IMR-90 (cell line): ENCODE data around the gene TMTC2.

Source experiments
- BHLHE40 ChIP-seq: fragments of 150-350 bp; IDR thresholded peaks from 2 replicates; pipeline ENCODE4 v1.6.1; 2016; ENCODE audit warnings: mild to moderate bottlenecking, low read depth, low read length
- CHD1 ChIP-seq: IDR thresholded peaks from 2 replicates; pipeline ENCODE4 v1.6.1; 2012; ENCODE audit warnings: low read depth, low read length, improper control_type of control experiment
- CTCF ChIP-seq: conservative IDR thresholded peaks from 2 replicates; pipeline ENCODE4 v1.5.1; 2012; ENCODE audit warnings: mild to moderate bottlenecking, low read depth, low read length, improper control_type of control experiment
- POLR2A ChIP-seq: IDR thresholded peaks from 2 replicates; pipeline ENCODE4 v1.6.1; 2012; ENCODE audit warnings: mild to moderate bottlenecking, low read depth, low read length
- RAD21 ChIP-seq: IDR thresholded peaks from 2 replicates; pipeline ENCODE4 v1.6.1; 2012; ENCODE audit warnings: low read length, improper control_type of control experiment
- RFX5 ChIP-seq: IDR thresholded peaks from 2 replicates; pipeline ENCODE4 v1.8.0; 2012; ENCODE audit warnings: low read depth, mild to moderate bottlenecking, low read length, moderate library complexity

- TF ChIP-seq CTCF (no peak), POLR2A (no peak), RFX5 (no peak), BHLHE40 (no peak), RAD21 (no peak), CHD1 (no peak)
Observed at GRCh38 chr12:83015390-83016217, 328.9 kb downstream of the TMTC2 start.
